HCT116 (cell line): ENCODE data around the gene TLX2. TPM values are rescaled to one million over a fixed set of nuclear protein-coding genes. Genes with fewer than 3 reads are reported as not detected.

ENCODE experiments used
- ATAC-seq: fragments of 200-7000 bp; cut with Tn5 transposase; 2 replicates; pipeline ENCODE4 v1.9.1; 2020; ENCODE audit warnings: mild to moderate bottlenecking, moderate library complexity
- BruUV-seq: library from RNA; stranded (reverse); fragments of 400-500 nt; replicated peaks from 2 replicates; lab custom pipeline; 2021; lab: Mats Ljungman, UMichigan
- CTCF ChIA-PET: fragments of 300-600 bp; sonication (Branson Sonifier 250); formaldehyde crosslinking; loops from one replicate; lab custom pipeline; 2021; ENCODE audit warnings: antibody characterized with exemption; lab: Charles Lee
- POLR2A ChIA-PET: fragments of 300-600, 350-600 bp; sonication (Branson Sonifier 250); formaldehyde crosslinking; loops from one replicate; lab custom pipeline; 2021; ENCODE audit warnings: antibody characterized with exemption; lab: Charles Lee
- RAD21 ChIA-PET, 2 experiments: fragments of 300-600 bp; sonication (Branson Sonifier 250); formaldehyde crosslinking; loops; one replicate each; lab custom pipeline; 2023; ENCODE audit warnings: low total read pairs in 2 of 2; ENCODE audit not compliant: uncharacterized antibody in 2 of 2, unreplicated experiment in 2 of 2, low non-redundant PET in 1 of 2; lab: Charles Lee
- DNase-seq: peaks from one replicate; pipeline ENCODE4 v3.0.0-alpha.2; 2010; ENCODE audit warnings: low read depth, low spot score
- H2AFZ ChIP-seq: fragments of 200-600 bp; shearing (Covaris generic), sonication (generic); 2 replicates; pipeline ENCODE4 v1.6.1; 2017; ENCODE audit warnings: low read depth, mixed run types, mixed read lengths, antibody characterized with exemption, low read length; ENCODE audit not compliant: poor library complexity, severe bottlenecking
- H3K27ac ChIP-seq: 2 replicates; pipeline ENCODE4 v1.5.1; 2012; ENCODE audit warnings: low read depth, low read length
- H3K27me3 ChIP-seq: fragments of 200-600 bp; sonication (generic); 2 replicates; pipeline ENCODE4 v1.6.1; 2016; ENCODE audit warnings: mixed run types, low read length, mixed read lengths; ENCODE audit not compliant: insufficient read depth
- H3K36me3 ChIP-seq, 2 experiments: fragments of 200-500 bp in 1 of 2; fragments of 200-600 bp in 1 of 2; sonication (Bioruptor generic) in 1 of 2; sonication (generic) in 1 of 2; 2 replicates each; pipeline versions ENCODE4 v1.5.1 to v1.6.1; 2014 to 2016; ENCODE audit warnings: low read length in 2 of 2, inconsistent platforms in 1 of 2, mixed read lengths in 1 of 2, mixed run types in 1 of 2; ENCODE audit not compliant: insufficient read depth in 2 of 2, control insufficient read depth in 1 of 2
- H3K4me1 ChIP-seq, 2 experiments: fragments of 200-600 bp in 1 of 2; sonication (generic) in 1 of 2; 2 replicates each; pipeline versions ENCODE4 v1.5.1 to v1.6.1; 2012 to 2017; ENCODE audit warnings: low read length in 2 of 2, inconsistent platforms in 1 of 2, mild to moderate bottlenecking in 1 of 2, mixed read lengths in 1 of 2, mixed run types in 1 of 2, moderate library complexity in 1 of 2; ENCODE audit not compliant: insufficient read depth in 2 of 2, control insufficient read depth in 1 of 2
- H3K4me2 ChIP-seq: fragments of 200-600 bp; sonication (generic); 2 replicates; pipeline ENCODE4 v1.6.1; 2017; ENCODE audit warnings: mixed run types, low read length, mixed read lengths
- H3K4me3 ChIP-seq, 2 experiments: fragments of 200-600 bp in 1 of 2; sonication (generic) in 1 of 2; replicated peaks in 1 of 2; 2 replicates each; pipeline ENCODE4 v1.5.1; 2011 to 2016; ENCODE audit warnings: low read length in 2 of 2, control low read depth in 1 of 2, low read depth in 1 of 2, mild to moderate bottlenecking in 1 of 2, mixed read lengths in 1 of 2, mixed run types in 1 of 2
- H3K79me2 ChIP-seq: fragments of 200-600 bp; sonication (generic); 2 replicates; pipeline ENCODE4 v1.6.1; 2017; ENCODE audit warnings: mild to moderate bottlenecking, mixed run types, low read length, moderate library complexity, mixed read lengths; ENCODE audit not compliant: insufficient read depth
- H3K9ac ChIP-seq: fragments of 200-600 bp; sonication (generic); 2 replicates; pipeline ENCODE4 v1.6.1; 2016; ENCODE audit warnings: low read length, mixed read lengths
- H3K9me2 ChIP-seq: fragments of 200-600 bp; sonication (generic), shearing (Covaris generic); 2 replicates; pipeline ENCODE4 v1.6.1; 2017; ENCODE audit warnings: mixed run types, mild to moderate bottlenecking, moderate library complexity; ENCODE audit not compliant: insufficient read depth
- H3K9me3 ChIP-seq, 2 experiments: fragments of 200-500 bp in 1 of 2; fragments of 200-600 bp in 1 of 2; sonication (Bioruptor generic) in 1 of 2; sonication (generic) in 1 of 2; 2 replicates each; pipeline ENCODE4 v1.6.1; 2014 to 2017; ENCODE audit warnings: low read length in 2 of 2, mixed read lengths in 2 of 2, inconsistent platforms in 1 of 2, low read depth in 1 of 2, mild to moderate bottlenecking in 1 of 2, mixed run types in 1 of 2, moderate library complexity in 1 of 2; ENCODE audit not compliant: control insufficient read depth in 1 of 2, insufficient read depth in 1 of 2
- H4K20me1 ChIP-seq: fragments of 200-600 bp; sonication (generic), shearing (Covaris generic); 2 replicates; pipeline ENCODE4 v1.6.1; 2017; ENCODE audit warnings: mixed run types, mild to moderate bottlenecking, moderate library complexity; ENCODE audit not compliant: insufficient read depth
- CBX3 ChIP-seq: IDR thresholded peaks from 2 replicates; pipeline ENCODE4 v1.6.1; 2012; ENCODE audit warnings: low read depth
- EZH2 ChIP-seq: fragments of 200-600 bp; sonication (generic); IDR thresholded peaks from 2 replicates; pipeline ENCODE4 v1.6.1; 2017; ENCODE audit warnings: antibody characterized with exemption, mixed run types
- SRF ChIP-seq: IDR thresholded peaks from 2 replicates; pipeline ENCODE4 v1.6.1; 2012; ENCODE audit warnings: low read depth
- ZFX ChIP-seq: fragments of 450-650 bp; IDR thresholded peaks from 2 replicates; pipeline ENCODE4 v1.6.1; 2017
- ZNF274 ChIP-seq: fragments of 200-500 bp; sonication (Bioruptor generic); IDR thresholded peaks from 2 replicates; pipeline ENCODE4 v1.6.1; 2014; ENCODE audit warnings: mild to moderate bottlenecking, low read depth, low read length, inconsistent platforms
- intact Hi-C: fragments of 100-400 bp; cut with micrococcal nuclease; formaldehyde crosslinking; loops from 2 replicates; pipeline ENCODE4 v1.10.0; 2022
- total RNA-seq: library from RNA; stranded (reverse); gene quantifications from one replicate; pipeline ENCODE4 v1.2.1, GENCODE V29; 2021; ENCODE audit not compliant: unreplicated experiment
- TF ChIP-seq, protein P1 (sequence below): IDR thresholded peaks from 2 replicates; pipeline ENCODE4 v1.6.1; 2011; ENCODE audit warnings: mild to moderate bottlenecking, low read length, moderate library complexity; ENCODE audit not compliant: insufficient replicate concordance; ENCODE audit errors: extremely low read depth
- TF ChIP-seq, protein P2 (sequence below), 3 experiments: fragments of 200-600 bp in 1 of 3; sonication (generic) in 1 of 3; IDR thresholded peaks in 2 of 3; conservative IDR thresholded peaks in 1 of 3; 2 replicates each; pipeline ENCODE4 v1.5.1; 2012 to 2017; ENCODE audit warnings: low read depth in 2 of 3, low read length in 2 of 3, antibody characterized with exemption in 1 of 3, borderline replicate concordance in 1 of 3, control low read depth in 1 of 3, mild to moderate bottlenecking in 1 of 3, mixed read lengths in 1 of 3, mixed run types in 1 of 3, moderate library complexity in 1 of 3; ENCODE audit not compliant: insufficient read depth in 1 of 3
- TF ChIP-seq, protein P3 (sequence below): IDR thresholded peaks from 2 replicates; pipeline ENCODE4 v1.6.1; 2012

TLX2 gene
- total RNA-seq, 1 experiment from 2014 or later: not detected

DNA sequence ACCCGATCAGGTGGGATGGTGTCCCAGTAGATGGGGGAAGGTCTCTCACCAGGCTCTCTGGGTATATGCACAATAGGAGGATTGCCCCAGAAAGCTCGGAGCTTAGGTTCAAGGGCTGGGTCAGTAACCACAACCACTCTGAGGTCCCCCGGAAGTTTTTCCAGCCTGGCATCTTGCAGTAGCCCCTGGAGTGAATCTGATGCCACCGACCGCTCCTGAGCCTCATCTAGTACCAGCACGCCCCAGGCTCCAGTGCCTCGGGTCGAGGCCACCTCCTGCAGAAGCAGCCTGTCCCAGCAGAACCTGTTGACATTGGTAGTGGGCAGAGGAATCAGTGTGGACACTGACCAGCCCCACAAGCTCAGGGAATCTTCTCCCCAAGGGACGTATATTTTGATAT, 9.8 kb downstream of the TLX2 start:
- TF ChIP-seq EZH2 (no peak), ZNF274 (no peak), SRF (no peak), CBX3 (no peak), ZFX (no peak)
- TF ChIP-seq, protein P1, sequence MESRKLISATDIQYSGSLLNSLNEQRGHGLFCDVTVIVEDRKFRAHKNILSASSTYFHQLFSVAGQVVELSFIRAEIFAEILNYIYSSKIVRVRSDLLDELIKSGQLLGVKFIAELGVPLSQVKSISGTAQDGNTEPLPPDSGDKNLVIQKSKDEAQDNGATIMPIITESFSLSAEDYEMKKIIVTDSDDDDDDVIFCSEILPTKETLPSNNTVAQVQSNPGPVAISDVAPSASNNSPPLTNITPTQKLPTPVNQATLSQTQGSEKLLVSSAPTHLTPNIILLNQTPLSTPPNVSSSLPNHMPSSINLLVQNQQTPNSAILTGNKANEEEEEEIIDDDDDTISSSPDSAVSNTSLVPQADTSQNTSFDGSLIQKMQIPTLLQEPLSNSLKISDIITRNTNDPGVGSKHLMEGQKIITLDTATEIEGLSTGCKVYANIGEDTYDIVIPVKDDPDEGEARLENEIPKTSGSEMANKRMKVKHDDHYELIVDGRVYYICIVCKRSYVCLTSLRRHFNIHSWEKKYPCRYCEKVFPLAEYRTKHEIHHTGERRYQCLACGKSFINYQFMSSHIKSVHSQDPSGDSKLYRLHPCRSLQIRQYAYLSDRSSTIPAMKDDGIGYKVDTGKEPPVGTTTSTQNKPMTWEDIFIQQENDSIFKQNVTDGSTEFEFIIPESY: no peak
- TF ChIP-seq, protein P2, sequence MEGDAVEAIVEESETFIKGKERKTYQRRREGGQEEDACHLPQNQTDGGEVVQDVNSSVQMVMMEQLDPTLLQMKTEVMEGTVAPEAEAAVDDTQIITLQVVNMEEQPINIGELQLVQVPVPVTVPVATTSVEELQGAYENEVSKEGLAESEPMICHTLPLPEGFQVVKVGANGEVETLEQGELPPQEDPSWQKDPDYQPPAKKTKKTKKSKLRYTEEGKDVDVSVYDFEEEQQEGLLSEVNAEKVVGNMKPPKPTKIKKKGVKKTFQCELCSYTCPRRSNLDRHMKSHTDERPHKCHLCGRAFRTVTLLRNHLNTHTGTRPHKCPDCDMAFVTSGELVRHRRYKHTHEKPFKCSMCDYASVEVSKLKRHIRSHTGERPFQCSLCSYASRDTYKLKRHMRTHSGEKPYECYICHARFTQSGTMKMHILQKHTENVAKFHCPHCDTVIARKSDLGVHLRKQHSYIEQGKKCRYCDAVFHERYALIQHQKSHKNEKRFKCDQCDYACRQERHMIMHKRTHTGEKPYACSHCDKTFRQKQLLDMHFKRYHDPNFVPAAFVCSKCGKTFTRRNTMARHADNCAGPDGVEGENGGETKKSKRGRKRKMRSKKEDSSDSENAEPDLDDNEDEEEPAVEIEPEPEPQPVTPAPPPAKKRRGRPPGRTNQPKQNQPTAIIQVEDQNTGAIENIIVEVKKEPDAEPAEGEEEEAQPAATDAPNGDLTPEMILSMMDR (IDR thresholded peaks at IDR 0.05 in 2 of 3, conservative IDR thresholded peaks at IDR 0.05 in 1 of 3; ENCODE audit: borderline replicate concordance in 1 of 3, insufficient read depth in 1 of 3, low read depth in 2 of 3, low read length in 2 of 3): no peak
- TF ChIP-seq, protein P3, sequence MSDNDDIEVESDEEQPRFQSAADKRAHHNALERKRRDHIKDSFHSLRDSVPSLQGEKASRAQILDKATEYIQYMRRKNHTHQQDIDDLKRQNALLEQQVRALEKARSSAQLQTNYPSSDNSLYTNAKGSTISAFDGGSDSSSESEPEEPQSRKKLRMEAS: no peak
- BruUV-seq: no TSS peak
- Histone ChIP-seq H2AFZ (no peak overlapping the region), H3K27ac (no peak overlapping the region), H3K27me3 (no peaks in the 10 kb centered on the region), H3K4me2 (no peak overlapping the region), H4K20me1 (no peaks in the 10 kb centered on the region), H3K9me2 (no peaks in the 10 kb centered on the region), H3K9me3 (no peaks in the 10 kb centered on the region), H3K36me3 (peaks cover 18 to 27% of the 10 kb centered on the region in 2 experiments), H3K4me1 (peaks cover 8 to 19% of the 10 kb centered on the region in 2 experiments; a peak in 3 of 4 replicates), H3K4me3 (no peak overlapping the region), H3K9ac (no peak overlapping the region), H3K79me2 (peaks cover 26% of the 10 kb centered on the region)
- DNase-seq (no peak), ATAC-seq (no peak)
- POLR2A ChIA-PET: no interaction called here
- CTCF ChIA-PET: no interaction called here
- RAD21 ChIA-PET: no interaction called here
- intact Hi-C loops: no loop called here
